GM08714 (cell line): ENCODE measurements around the gene MORC1.

Source experiments
- H3K4me3 ChIP-seq: fragments of 200-500 bp; sonication (Bioruptor generic); 2 replicates; pipeline ENCODE4 v1.5.1; 2014; ENCODE audit warnings: mild to moderate bottlenecking, low read length, inconsistent platforms
- ZNF274 ChIP-seq: IDR thresholded peaks from 2 replicates; pipeline ENCODE4 v1.6.1; 2012; ENCODE audit warnings: mild to moderate bottlenecking, low read depth, low read length

MORC1 gene

GRCh38 chr3:109023656-109024254 is 94.2 kb downstream of the MORC1 start:
- no peak overlapping the region for H3K4me3 ChIP-seq
- no peak for TF ChIP-seq ZNF274

GRCh38 chr3:109023167-109023566 is 94.8 kb downstream of the MORC1 start:
- no peak overlapping the region for H3K4me3 ChIP-seq
- no peak for TF ChIP-seq ZNF274

- H3K4me3 ChIP-seq = no peak overlapping the region
- TF ChIP-seq ZNF274 = no peak
Observed at GRCh38 chr3:109021556-109021955, 96.4 kb downstream of the MORC1 start.

- TF ChIP-seq ZNF274 = no peak
Observed at GRCh38 chr3:109018828-109019227, 99.1 kb downstream of the MORC1 start.

GRCh38 chr3:109005443-109005842 is 112.5 kb downstream of the MORC1 start:
- no peak overlapping the region for H3K4me3 ChIP-seq
- TF ChIP-seq ZNF274 = no peak

More at GRCh38 chr3:109018828-109019227, 99.1 kb downstream of the MORC1 start:
- no peak overlapping the region for H3K4me3 ChIP-seq

GRCh38 chr3:108998436-108998835 is 119.5 kb downstream of the MORC1 start:
- H3K4me3 ChIP-seq = no peak overlapping the region
- TF ChIP-seq ZNF274 = no peak

GRCh38 chr3:108985844-108986243 is 132.1 kb downstream of the MORC1 start:
- no peak for TF ChIP-seq ZNF274
- no peak overlapping the region for H3K4me3 ChIP-seq

GRCh38 chr3:108983051-108983450 is 134.9 kb downstream of the MORC1 start:
- no peak overlapping the region for H3K4me3 ChIP-seq
- no peak for TF ChIP-seq ZNF274

GRCh38 chr3:108976058-108976457 is 141.9 kb downstream of the MORC1 start:
- H3K4me3 ChIP-seq = no peak overlapping the region
- no peak for TF ChIP-seq ZNF274

GRCh38 chr3:108973019-108973418 is 144.9 kb downstream of the MORC1 start:
- TF ChIP-seq ZNF274 = no peak

GRCh38 chr3:108972482-108972881 is 145.5 kb downstream of the MORC1 start:
- no peak overlapping the region for H3K4me3 ChIP-seq
- no peak for TF ChIP-seq ZNF274

More at GRCh38 chr3:108973019-108973418, 144.9 kb downstream of the MORC1 start:
- no peak overlapping the region for H3K4me3 ChIP-seq

- TF ChIP-seq ZNF274 = no peak
- H3K4me3 ChIP-seq = no peak overlapping the region
Observed at GRCh38 chr3:108970561-108970960, 147.4 kb downstream of the MORC1 start.

- no peak overlapping the region for H3K4me3 ChIP-seq
- TF ChIP-seq ZNF274 = no peak
Observed at GRCh38 chr3:108966773-108967172, 151.2 kb downstream of the MORC1 start.

- no peak for TF ChIP-seq ZNF274
- no peak overlapping the region for H3K4me3 ChIP-seq
Observed at GRCh38 chr3:108959017-108959416, 158.9 kb downstream of the MORC1 start.

GRCh38 chr3:108953700-108954099 is 164.2 kb downstream of the MORC1 start, which contains the start of gene GUCA1C:
Gene GUCA1C, minus strand, starts transcription at chr3:108953879. Its CDS starts 117 bp downstream, at chr3:108953762.
- H3K4me3 ChIP-seq = no peak within 1 kb of the TSS

GRCh38 chr3:108953210-108953609 is 164.7 kb downstream of the MORC1 start:
- H3K4me3 ChIP-seq = no peak overlapping the region
- TF ChIP-seq ZNF274 = no peak

More at GRCh38 chr3:108953700-108954099, 164.2 kb downstream of the MORC1 start, which contains the start of gene GUCA1C:
- no peak for TF ChIP-seq ZNF274
